ENCODE measurements around the gene PRRC2B.

PRRC2B gene

DNA sequence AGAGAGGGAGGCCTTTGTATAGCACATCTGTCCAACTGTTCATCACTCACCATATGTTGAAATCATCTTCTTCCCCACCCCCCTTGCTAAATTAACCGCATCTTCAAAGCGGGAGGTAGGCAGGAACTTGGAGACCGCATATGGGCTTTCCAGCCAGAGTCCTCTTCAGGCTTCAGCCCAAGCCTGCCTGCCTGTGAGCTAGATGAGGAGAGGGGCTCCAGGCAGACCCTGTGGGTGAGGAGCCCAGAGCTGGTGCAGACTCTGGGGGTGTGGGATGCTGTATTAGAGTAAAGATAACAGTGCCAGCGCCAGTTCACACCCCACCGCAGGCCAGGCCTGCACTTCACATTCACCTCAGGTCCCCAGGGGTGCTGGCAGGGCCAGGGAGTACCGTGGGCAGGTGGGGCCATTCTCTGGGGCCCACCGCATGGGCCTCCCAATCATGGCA, 16.2 kb downstream of the PRRC2B start:
- DNase-seq, result peak; percentile 43

GRCh38 chr9:131411719-131412681, 18.1 kb downstream of the PRRC2B start:
- DNase-seq, result no peak

GRCh38 chr9:131416509-131416908, 22.6 kb downstream of the PRRC2B start:
- no peak for DNase-seq

DNA sequence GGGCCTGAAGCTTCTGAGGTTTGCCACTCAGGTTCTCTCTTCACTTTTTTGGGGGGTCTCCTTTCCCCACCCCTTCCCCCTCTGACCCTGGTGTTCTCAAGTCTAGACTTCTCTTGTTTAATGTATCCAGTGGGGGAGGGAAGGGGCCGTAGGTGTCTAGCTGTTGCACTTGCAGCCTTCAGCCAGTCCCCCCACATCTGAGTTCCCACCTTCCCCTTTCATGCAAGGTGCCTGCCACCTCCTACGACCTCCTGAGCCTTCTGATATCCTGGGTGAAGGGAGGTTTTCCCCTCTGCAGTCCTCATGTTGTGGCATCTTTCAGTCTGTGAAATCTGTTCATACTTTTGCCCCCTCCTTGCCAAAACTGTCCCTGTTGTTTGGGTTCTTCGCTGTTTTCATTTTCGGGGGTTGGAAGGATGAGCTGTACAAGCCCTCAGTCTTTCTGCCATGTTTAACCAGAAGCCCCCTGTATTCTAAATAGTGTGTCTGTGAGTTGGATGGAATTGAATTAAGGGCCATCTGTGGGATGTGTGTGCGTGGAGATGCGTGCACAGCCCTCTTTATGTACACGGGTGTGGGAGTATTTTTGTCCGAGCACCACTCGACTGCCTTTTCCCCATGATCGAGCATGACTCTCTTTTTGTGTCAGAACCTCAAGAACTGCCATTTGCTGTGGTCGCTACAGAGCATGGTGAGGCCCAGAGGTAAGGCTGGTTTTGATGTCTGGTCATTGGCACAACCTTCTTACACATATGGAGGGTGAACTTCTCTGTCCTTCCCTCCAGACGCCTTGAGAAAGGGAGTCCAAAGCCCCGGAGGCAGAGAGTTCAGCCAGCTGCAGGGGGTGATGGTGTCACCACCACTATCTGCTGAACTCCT, 23.6 kb downstream of the PRRC2B start:
- DNase-seq, result no peak

DNA sequence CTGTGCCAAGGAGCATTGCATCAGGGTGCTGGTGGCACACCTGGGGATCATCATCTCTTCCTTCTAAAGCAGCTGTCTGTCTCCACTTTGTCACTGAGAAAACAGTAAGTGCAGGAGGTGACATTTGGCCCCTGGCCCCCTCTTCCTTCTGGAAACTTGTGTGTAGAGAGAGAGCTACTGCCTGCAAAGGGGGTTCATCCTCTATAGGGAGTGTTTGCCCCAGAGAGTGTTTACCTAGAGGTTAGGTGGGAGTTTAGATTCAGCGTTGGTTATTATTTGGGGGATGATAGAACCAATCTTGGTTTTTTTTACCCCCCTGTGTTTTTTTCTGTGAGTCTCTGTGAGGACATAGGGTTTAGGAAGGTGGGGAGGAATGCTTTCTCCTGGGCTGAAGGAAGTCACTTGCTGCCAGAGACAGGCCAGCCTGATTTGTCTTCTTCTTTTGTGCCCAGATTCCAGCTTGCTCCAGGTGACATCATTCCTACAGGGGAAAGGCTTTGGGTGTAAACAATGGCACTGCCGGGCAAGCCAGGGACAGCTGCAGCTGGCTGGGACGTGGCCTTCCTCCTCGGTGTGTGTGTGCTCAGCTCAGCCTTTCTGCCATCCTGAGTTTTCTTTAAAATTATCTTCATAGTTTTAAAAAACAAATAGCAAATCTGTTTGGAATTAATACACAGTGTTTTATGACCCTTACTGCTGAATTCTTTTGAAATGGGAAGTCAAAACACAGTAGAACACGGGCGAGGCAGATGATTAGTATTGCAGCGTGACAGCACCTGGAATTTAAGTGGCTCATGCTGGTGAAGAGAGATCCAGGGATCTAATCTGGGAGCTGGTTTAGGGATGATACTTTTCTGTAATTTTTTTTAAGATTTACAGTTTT, 24.5 kb downstream of the PRRC2B start:
- no peak for DNase-seq

GRCh38 chr9:131419026-131419614, 25.2 kb downstream of the PRRC2B start:
- no peak for DNase-seq

GRCh38 chr9:131419716-131420115, 25.8 kb downstream of the PRRC2B start:
- no peak for DNase-seq

GRCh38 chr9:131420980-131421624, 27.2 kb downstream of the PRRC2B start:
- DNase-seq, result no peak

GRCh38 chr9:131421691-131422090, 27.8 kb downstream of the PRRC2B start:
- DNase-seq, result no peak

- no peak for DNase-seq
Observed at GRCh38 chr9:131422241-131422792, 28.4 kb downstream of the PRRC2B start.

DNA sequence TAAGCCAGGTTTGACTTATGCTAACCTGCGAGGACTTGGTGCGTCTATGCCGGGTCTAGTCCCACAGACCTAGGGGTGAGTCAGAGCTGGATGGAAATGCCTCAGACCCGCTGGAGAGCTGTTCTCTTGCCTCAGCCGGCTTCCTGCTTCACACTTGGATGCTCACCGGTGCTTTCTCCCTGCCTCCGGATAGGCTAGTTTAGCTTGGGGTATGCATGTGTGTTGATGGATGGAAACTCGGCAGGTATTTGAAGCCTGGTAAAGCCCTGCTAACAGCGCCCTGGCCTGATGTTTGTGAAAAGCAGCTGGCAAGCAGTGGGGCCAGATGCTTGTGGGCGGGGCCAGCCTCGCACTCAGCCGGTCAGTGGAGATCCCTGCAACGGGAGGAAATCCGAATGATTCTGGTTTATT, 29.3 kb downstream of the PRRC2B start:
- no peak for DNase-seq

DNA sequence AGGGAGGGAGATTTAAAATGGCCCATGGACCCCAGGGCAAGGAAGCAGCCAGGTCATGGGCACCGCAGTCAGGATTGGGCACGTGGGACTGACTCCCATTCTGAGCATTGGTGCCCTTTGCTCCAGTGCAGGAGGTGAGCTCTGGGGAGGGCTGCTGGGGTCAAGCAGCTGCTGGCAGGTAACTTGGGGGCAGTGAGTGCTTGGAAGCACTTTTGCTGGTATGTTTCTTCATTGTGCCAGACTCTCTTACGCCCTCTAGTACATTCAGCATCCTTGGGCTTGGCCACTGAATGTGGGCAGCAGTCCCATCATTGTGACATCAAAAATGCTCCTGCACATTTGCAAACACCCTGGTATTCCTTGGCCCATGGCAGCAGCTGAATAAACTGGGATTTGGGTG, 32.7 kb downstream of the PRRC2B start:
- DNase-seq, result no peak

DNA sequence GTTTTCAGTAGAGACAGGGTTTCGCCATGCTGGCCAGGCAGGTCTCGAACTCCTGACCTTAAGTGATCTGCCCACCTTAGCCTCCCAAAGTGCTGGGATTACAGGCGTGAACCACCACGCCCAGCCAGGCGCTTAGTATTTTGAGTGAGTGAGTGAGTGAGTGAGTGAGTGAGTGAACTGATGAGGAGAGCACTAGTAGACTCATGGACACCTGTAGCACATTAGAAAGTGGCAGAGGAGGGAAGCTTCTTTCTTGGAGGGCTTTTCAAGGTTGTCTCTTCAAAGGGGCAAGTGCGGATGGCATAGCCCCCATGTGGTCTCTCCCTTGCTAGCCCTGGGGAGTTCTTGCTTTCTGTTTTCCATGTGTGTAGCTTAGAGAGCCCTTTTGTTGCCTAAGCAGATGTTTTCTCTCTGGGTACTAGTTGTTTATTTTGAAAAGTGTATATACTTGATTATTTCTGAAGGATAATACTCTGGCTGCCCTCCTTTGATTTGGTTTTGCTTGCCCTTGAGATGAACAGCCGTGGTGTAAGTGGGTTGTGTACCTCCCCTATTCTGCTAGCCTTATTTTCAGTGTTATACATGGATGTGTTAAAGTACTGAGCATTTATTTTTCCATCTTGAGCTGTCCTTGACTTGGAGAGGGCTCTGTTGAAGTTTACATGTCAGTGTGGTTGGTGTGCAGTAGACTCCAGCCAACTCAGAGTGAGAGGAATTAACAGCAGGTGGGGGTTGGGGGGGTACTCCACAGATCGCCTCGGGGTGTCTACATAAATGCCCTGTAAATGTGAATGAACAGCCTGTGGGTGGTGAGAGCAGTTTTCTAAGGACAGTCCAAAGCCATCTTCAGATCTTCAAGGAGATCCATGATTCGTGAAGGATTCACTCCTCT, 35.5 kb downstream of the PRRC2B start:
- DNase-seq, result no peak

- DNase-seq, result no peak
Observed at GRCh38 chr9:131432050-131432449, 38.2 kb downstream of the PRRC2B start.

DNA sequence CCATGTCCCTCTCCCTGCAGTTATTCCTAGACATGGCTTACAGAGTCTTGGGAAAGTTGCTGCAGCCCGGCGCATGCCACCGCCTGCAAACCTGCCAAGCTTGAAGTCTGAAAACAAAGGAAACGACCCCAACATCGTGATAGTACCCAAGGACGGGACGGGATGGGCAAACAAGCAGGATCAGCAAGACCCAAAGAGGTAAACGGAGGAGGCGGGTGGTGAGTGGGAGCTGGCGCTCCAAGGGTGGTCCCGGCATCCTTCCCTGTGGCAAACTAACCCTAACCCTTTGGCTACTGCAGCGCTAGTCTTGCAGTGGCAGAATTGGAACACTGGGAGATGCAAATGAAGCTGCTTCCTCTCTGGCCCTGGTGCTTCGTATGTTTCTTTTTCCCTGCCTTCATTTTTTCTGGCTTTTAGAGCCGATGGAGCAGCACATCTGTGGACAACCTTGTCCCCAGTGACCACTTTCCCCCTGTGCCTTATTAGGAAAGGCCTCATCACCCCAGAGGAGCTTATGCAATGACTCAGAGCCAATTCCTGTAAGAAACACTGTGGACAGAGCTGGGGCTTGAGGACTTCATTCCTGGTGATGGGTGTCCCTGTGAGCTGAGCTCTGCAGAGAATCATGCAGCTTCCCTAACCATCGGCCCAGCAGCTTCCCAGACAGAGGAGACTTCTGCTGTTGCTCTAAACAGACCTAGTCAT, 38.9 kb downstream of the PRRC2B start:
- no peak for DNase-seq

DNA sequence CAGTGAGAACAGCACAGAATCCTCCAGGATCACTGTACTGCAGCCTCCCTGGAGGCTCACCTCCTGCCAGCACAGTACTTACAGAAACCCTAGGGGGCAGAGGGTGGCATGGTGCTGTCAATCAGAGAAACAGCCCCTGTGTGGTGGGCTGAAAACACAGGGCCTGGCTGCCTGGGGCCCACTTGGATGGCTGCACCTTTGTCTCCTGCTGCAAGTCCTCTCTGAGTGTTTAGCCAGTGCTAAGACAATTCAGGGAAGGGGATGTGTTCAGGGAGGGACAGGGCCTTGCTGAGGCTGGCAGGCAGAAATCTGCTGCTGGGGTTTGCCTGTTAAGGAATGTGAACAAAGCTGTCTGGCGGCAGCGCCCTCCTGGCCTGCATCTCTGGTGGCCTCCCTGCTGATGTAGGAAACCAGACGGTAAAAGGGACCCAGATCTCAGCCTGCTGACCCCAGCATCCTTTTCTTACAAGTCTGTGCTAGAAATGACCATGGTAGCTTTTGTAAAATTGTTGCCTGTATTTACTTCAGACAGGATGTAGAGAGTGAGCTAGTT, 39.5 kb downstream of the PRRC2B start:
- no peak for DNase-seq

DNA sequence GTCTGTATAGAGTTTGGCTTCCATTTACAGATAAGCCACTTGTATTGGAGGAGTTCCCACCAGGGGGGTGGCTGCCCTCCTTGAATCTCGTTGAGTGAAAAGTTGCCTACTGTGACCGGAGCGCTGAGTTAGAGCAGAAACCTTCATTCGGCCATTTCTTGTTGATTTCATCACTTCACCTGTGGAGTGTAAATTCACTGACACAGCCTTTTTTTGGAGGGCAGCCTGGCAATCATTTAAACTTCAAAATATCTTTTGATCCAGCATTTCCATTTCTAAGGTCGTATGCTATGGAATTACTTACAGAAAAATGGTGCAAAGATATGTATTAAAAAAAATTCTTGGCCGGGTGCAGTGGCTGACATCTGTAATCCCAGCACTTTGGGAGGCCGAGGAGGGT, 40.8 kb downstream of the PRRC2B start:
- no peak for DNase-seq

DNA sequence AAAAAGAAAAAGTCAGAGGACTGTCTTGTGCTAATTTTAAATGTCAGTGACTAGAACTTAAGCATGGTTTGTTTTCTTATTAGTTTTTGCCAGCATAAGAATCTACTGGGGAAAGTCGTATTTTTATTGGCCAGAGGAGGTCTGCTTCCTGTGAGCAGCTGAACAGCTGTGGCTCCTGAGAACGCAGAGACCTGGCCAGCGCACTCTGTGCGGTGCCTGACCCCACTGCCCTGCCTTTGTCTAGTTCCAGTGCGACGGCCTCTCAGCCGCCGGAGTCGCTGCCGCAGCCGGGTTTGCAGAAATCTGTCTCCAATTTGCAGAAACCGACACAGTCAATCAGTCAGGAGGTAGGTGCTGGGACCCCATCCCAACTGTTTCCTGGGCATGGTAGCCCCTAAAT, 42.5 kb downstream of the PRRC2B start:
- DNase-seq, result no peak

DNA sequence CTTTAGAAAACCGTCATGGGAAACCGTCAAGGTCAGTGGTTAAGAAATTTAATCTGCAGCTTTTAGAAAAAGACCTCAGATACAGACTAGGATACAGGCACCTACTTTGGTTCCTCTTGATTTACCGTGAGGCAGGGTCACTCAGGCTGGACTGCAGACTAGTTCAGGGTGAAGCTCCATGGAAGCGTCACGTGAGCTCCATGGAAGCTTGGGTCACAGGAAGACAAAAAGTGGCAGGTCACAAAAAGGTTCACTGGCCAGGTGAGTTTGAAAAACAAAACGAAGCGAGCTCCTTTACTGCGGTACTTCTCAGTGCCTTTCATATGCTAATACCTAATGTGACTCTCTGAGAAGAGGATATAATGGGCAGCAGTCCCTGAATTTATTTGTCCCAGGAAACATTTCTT, 43.0 kb downstream of the PRRC2B start:
- no peak for DNase-seq

Data from stimulated activated CD4-positive, alpha-beta T cell treated with anti-CD3 and anti-CD28 coated beads, Interleukin-15, amount 100 ng/mL, for 24 hours (primary cell).